MCF 10A (cell line): ENCODE data around the gene CLEC3B. TPM values are rescaled to one million over a fixed set of nuclear protein-coding genes. Genes with fewer than 3 reads are reported as not detected.
A peak's percentile ranks its signal among the peaks of the same experiment; 100 is the strongest.

ENCODE experiments used
- BruUV-seq: library from RNA; stranded (reverse); fragments of 400-500 nt; replicated peaks from 2 replicates; lab custom pipeline; 2021; lab: Mats Ljungman, UMichigan
- CTCF ChIA-PET: fragments of 300-600 bp; sonication (Branson Sonifier 250); formaldehyde crosslinking; extraction: SDS; loops from one replicate; lab custom pipeline; 2021; ENCODE audit warnings: antibody characterized with exemption, inconsistent platforms; lab: Yijun Ruan, JAX
- POLR2A ChIA-PET: fragments of 300-600, 350-650 bp; sonication (Branson Sonifier 250); formaldehyde crosslinking; extraction: SDS; loops from one replicate; lab custom pipeline; 2020; ENCODE audit warnings: antibody characterized with exemption, inconsistent platforms; lab: Yijun Ruan, JAX
- DNase-seq: peaks from one replicate; pipeline ENCODE4 v3.0.0-alpha.2; 2018; ENCODE audit not compliant: unreplicated experiment
- H3K27ac Mint-ChIP-seq: one replicate; pipeline ENCODE4 v1.8.0; 2022; ENCODE audit warnings: mild to moderate bottlenecking, low read depth, mixed read lengths; ENCODE audit not compliant: unreplicated experiment
- H3K27me3 Mint-ChIP-seq: one replicate; pipeline ENCODE4 v1.8.0; 2022; ENCODE audit warnings: mixed read lengths; ENCODE audit not compliant: insufficient read depth, unreplicated experiment
- H3K36me3 Mint-ChIP-seq: one replicate; pipeline ENCODE4 v1.8.0; 2022; ENCODE audit warnings: mild to moderate bottlenecking, moderate library complexity, mixed read lengths; ENCODE audit not compliant: insufficient read depth, unreplicated experiment
- H3K4me1 Mint-ChIP-seq: one replicate; pipeline ENCODE4 v1.8.0; 2022; ENCODE audit warnings: mixed read lengths; ENCODE audit not compliant: insufficient read depth, unreplicated experiment
- H3K4me3 Mint-ChIP-seq: one replicate; pipeline ENCODE4 v1.8.0; 2022; ENCODE audit warnings: mild to moderate bottlenecking, moderate library complexity, mixed read lengths; ENCODE audit not compliant: unreplicated experiment
- H3K9me3 Mint-ChIP-seq: one replicate; pipeline ENCODE4 v1.8.0; 2022; ENCODE audit warnings: mixed read lengths; ENCODE audit not compliant: unreplicated experiment
- intact Hi-C: fragments of 100-400 bp; cut with micrococcal nuclease; formaldehyde crosslinking; loops from 2 replicates; pipeline ENCODE4 v1.14.1; 2022
- total RNA-seq: library from RNA; stranded (reverse); gene quantifications from 2 replicates; pipeline ENCODE4 v1.2.3, GENCODE V29; 2022
- TF ChIP-seq, protein P1 (sequence below): fragments of 200-600 bp; IDR thresholded peaks from one replicate; pipeline ENCODE4 v1.8.0; 2022; ENCODE audit warnings: antibody characterized with exemption, mild to moderate bottlenecking; ENCODE audit not compliant: unreplicated experiment

The CLEC3B gene
- total RNA-seq, 1 experiment from 2014 or later = not detected

DNA sequence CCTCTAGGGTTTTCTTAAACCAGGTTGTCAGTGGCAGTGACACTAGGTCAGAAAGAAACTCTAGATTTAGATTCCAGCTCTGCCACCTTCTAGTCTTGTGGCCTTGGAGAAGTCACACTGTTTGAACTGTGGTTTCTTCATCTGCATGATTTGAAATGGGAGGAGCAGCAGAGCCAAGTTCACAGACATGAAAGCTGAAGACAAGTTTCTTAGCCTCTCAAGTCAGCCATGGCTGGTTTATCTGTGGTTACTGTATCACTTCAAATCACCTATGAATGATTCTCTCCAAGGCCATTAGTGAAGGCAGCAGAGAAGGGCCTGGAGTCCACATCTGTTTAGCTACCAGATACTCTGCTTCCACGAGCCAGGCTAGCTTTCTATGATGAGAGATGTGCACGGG is 15.6 kb downstream of the CLEC3B start:
- Mint-ChIP-seq H3K4me3 (no peak overlapping the region), H3K9me3 (no peaks in the 10 kb centered on the region), H3K36me3 (no peaks in the 10 kb centered on the region), H3K4me1 (peaks cover 4% of the 10 kb centered on the region), H3K27me3 (no peaks in the 10 kb centered on the region), H3K27ac (no peak overlapping the region)
- no TSS peak for BruUV-seq
- ChIA-PET CTCF (interaction anchor here (0.6 to 11.2 kb wide), 32 partner anchors 9 to 633 kb away, joined by 3 to 368 read pairs (median 4); partner anchors contain the start of genes CDCP1 and TMEM158), POLR2A (interaction anchor here (0.6 to 4.5 kb wide), 7 partner anchors 13 to 637 kb away, joined by 3 to 37 read pairs (median 3); partner anchors contain the start of gene TMEM158)
- intact Hi-C loops = loop anchor here (5.0 kb wide), 1 partner anchor 471 kb away; no protein-coding TSS in a partner anchor
- DNase-seq = no peak
- TF ChIP-seq, protein P1, sequence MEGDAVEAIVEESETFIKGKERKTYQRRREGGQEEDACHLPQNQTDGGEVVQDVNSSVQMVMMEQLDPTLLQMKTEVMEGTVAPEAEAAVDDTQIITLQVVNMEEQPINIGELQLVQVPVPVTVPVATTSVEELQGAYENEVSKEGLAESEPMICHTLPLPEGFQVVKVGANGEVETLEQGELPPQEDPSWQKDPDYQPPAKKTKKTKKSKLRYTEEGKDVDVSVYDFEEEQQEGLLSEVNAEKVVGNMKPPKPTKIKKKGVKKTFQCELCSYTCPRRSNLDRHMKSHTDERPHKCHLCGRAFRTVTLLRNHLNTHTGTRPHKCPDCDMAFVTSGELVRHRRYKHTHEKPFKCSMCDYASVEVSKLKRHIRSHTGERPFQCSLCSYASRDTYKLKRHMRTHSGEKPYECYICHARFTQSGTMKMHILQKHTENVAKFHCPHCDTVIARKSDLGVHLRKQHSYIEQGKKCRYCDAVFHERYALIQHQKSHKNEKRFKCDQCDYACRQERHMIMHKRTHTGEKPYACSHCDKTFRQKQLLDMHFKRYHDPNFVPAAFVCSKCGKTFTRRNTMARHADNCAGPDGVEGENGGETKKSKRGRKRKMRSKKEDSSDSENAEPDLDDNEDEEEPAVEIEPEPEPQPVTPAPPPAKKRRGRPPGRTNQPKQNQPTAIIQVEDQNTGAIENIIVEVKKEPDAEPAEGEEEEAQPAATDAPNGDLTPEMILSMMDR = no peak

DNA sequence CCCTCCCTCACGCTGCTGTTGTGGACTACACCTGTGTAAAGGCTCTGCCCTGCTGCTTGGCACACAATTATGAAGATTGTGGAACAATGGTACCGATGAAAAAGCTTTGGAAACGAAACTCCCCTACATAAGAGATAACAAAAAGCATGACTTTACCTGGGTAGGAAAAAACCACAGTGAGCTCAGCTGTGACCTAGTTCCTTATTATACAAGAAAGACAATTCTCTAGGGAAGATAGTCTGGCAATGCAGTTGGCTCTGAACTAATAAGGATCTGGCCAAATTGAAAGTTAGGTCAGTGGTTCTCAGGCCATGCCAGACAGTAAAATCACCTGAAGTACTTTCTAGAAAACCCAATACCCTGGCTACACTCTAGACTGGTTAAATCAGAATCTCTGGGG is 16.1 kb downstream of the CLEC3B start:
- H3K4me1 Mint-ChIP-seq = peaks cover 4% of the 10 kb centered on the region
- H3K4me3 Mint-ChIP-seq = no peak overlapping the region
- POLR2A ChIA-PET = interaction anchor here (1.0 to 4.5 kb wide), 6 partner anchors 13 to 456 kb away, joined by 3 to 37 read pairs (median 6); no protein-coding TSS in a partner anchor
- no peak for DNase-seq
- CTCF ChIA-PET = interaction anchor here (0.6 to 11.2 kb wide), 23 partner anchors 9 to 807 kb away, joined by 3 to 368 read pairs (median 5); partner anchors contain the start of genes CDCP1 and TMEM158
- intact Hi-C loops = loop anchor here (5.0 kb wide), 1 partner anchor 470 kb away; no protein-coding TSS in a partner anchor
- no peak overlapping the region for H3K27ac Mint-ChIP-seq
- H3K36me3 Mint-ChIP-seq = no peaks in the 10 kb centered on the region
- TF ChIP-seq, protein P1 = no peak
- no TSS peak for BruUV-seq
- no peaks in the 10 kb centered on the region for H3K9me3 Mint-ChIP-seq
- H3K27me3 Mint-ChIP-seq = no peaks in the 10 kb centered on the region

GRCh38 chr3:45043728-45044299 is 17.7 kb downstream of the CLEC3B start:
- Mint-ChIP-seq H3K36me3 (no peaks in the 10 kb centered on the region), H3K27ac (no peak overlapping the region), H3K4me1 (peaks cover 9% of the 10 kb centered on the region), H3K27me3 (no peaks in the 10 kb centered on the region), H3K4me3 (no peak overlapping the region), H3K9me3 (no peaks in the 10 kb centered on the region)
- ChIA-PET POLR2A (interaction anchor here (0.7 to 4.5 kb wide), 4 partner anchors 11 to 180 kb away, joined by 4 to 37 read pairs (median 6); no protein-coding TSS in a partner anchor), CTCF (interaction anchor here (0.6 to 11.2 kb wide), 11 partner anchors 11 to 686 kb away, joined by 3 to 368 read pairs (median 4); no protein-coding TSS in a partner anchor)
- intact Hi-C loops = loop anchor here (5.0 kb wide), 1 partner anchor 468 kb away; no protein-coding TSS in a partner anchor
- BruUV-seq = no TSS peak
- TF ChIP-seq, protein P1 = no peak
- DNase-seq = peak; percentile 78

- peaks cover 4% of the 10 kb centered on the region for H3K4me1 Mint-ChIP-seq
- BruUV-seq = no TSS peak
- TF ChIP-seq, protein P1 = no peak
- peaks cover 10% of the 10 kb centered on the region for H3K9me3 Mint-ChIP-seq
- intact Hi-C loops = no loop called here
- DNase-seq = no peak
- POLR2A ChIA-PET = interaction anchor here (0.8 to 1.5 kb wide), 3 partner anchors 38 to 162 kb away, joined by 3 read pairs; partner anchors contain the start of gene CDCP1
- H3K4me3 Mint-ChIP-seq = no peak overlapping the region
- H3K36me3 Mint-ChIP-seq = no peaks in the 10 kb centered on the region
- peaks cover 8% of the 10 kb centered on the region for H3K27me3 Mint-ChIP-seq
- no peak overlapping the region for H3K27ac Mint-ChIP-seq
- CTCF ChIA-PET = interaction anchor here (0.5 to 3.8 kb wide), 5 partner anchors 10 to 645 kb away, joined by 3 to 23 read pairs (median 3); no protein-coding TSS in a partner anchor
Measured at GRCh38 chr3:45048244-45048643, 22.1 kb downstream of the CLEC3B start.
